ENCODE measurements around the gene CTSK. TPM values are rescaled to one million over a fixed set of nuclear protein-coding genes. Genes with fewer than 3 reads are reported as not detected.

CTSK gene
- total RNA-seq, 1 experiment from 2014 or later: 3.5 TPM

DNA sequence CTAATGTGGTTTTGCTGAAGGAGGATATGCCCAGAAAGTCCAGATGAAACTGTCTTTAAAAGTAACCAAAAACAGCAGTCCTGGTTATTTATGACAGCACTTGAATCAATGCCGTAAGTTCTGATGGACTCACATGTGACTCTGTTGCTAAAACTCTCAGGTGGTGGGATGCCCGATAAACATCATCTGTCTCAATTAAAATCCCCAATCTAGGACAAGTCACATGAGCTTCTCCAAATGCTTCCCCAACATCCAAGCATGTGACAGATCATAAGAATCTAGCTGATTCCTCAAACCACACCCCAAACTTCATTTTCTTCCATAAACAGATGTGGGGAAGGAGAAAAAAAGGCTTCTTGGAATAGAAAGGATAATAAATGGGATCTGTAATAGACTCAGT lies 786 bp upstream of the CTSK start:
- Histone ChIP-seq H3K4me2 (ENCODE audit: low read length) (no peak overlapping the region), H3K79me2 (ENCODE audit: insufficient read depth, low read length) (no peaks in the 10 kb centered on the region), H3K9me3 (ENCODE audit: control insufficient read depth in 1 of 2, insufficient read depth in 1 of 2, low read depth in 1 of 2, low read length in 2 of 2) (no peaks in the 10 kb centered on the region), H3K27ac (ENCODE audit: low read depth, low read length) (no peak overlapping the region), H3K36me3 (ENCODE audit: control insufficient read depth in 1 of 2, insufficient read depth in 2 of 2, low read length in 2 of 2) (peaks cover 13 to 15% of the 10 kb centered on the region in 2 experiments; a peak in 3 of 4 replicates), H2AFZ (ENCODE audit: low read depth, low read length, poor library complexity, severe bottlenecking) (no peak overlapping the region), H3K4me3 (replicated peaks in 1 of 2; ENCODE audit: low read depth in 1 of 2, low read length in 2 of 2) (no peak overlapping the region), H3K9ac (ENCODE audit: low read length) (no peak overlapping the region), H3K4me1 (ENCODE audit: control insufficient read depth in 1 of 2, insufficient read depth in 2 of 2, low read length in 2 of 2) (no peaks in the 10 kb centered on the region), H3K9me2 (ENCODE audit: insufficient read depth) (no peaks in the 10 kb centered on the region), H4K20me1 (ENCODE audit: insufficient read depth) (no peaks in the 10 kb centered on the region), H3K27me3 (ENCODE audit: insufficient read depth, low read length) (no peaks in the 10 kb centered on the region)
- ChIA-PET POLR2A (no interaction called here), CTCF (no interaction called here), RAD21 (ENCODE audit: low non-redundant PET in 1 of 2, low total read pairs in 2 of 2, uncharacterized antibody in 2 of 2, unreplicated experiment in 2 of 2) (no interaction called here)
- no TSS peak for BruUV-seq (replicated peaks)
- intact Hi-C loops (cut with micrococcal nuclease): no loop called here
- TF ChIP-seq, protein P1, sequence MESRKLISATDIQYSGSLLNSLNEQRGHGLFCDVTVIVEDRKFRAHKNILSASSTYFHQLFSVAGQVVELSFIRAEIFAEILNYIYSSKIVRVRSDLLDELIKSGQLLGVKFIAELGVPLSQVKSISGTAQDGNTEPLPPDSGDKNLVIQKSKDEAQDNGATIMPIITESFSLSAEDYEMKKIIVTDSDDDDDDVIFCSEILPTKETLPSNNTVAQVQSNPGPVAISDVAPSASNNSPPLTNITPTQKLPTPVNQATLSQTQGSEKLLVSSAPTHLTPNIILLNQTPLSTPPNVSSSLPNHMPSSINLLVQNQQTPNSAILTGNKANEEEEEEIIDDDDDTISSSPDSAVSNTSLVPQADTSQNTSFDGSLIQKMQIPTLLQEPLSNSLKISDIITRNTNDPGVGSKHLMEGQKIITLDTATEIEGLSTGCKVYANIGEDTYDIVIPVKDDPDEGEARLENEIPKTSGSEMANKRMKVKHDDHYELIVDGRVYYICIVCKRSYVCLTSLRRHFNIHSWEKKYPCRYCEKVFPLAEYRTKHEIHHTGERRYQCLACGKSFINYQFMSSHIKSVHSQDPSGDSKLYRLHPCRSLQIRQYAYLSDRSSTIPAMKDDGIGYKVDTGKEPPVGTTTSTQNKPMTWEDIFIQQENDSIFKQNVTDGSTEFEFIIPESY (IDR thresholded peaks at IDR 0.05; ENCODE audit: extremely low read depth, insufficient replicate concordance, low read length): no peak
- TF ChIP-seq POLR2AphosphoS5 (IDR thresholded peaks at IDR 0.05; ENCODE audit: low read depth, low read length): no peak
- TF ChIP-seq, protein P2, sequence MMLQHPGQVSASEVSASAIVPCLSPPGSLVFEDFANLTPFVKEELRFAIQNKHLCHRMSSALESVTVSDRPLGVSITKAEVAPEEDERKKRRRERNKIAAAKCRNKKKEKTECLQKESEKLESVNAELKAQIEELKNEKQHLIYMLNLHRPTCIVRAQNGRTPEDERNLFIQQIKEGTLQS (IDR thresholded peaks at IDR 0.05): no peak
- TF ChIP-seq CBX3 (IDR thresholded peaks at IDR 0.05; ENCODE audit: low read depth): no peak
- TF ChIP-seq EZH2 (IDR thresholded peaks at IDR 0.05): no peak
- no peak for TF ChIP-seq SRF (IDR thresholded peaks at IDR 0.05; ENCODE audit: low read depth)
- TF ChIP-seq SP1 (IDR thresholded peaks at IDR 0.05; ENCODE audit: low read depth): no peak
- TF ChIP-seq, protein P3, sequence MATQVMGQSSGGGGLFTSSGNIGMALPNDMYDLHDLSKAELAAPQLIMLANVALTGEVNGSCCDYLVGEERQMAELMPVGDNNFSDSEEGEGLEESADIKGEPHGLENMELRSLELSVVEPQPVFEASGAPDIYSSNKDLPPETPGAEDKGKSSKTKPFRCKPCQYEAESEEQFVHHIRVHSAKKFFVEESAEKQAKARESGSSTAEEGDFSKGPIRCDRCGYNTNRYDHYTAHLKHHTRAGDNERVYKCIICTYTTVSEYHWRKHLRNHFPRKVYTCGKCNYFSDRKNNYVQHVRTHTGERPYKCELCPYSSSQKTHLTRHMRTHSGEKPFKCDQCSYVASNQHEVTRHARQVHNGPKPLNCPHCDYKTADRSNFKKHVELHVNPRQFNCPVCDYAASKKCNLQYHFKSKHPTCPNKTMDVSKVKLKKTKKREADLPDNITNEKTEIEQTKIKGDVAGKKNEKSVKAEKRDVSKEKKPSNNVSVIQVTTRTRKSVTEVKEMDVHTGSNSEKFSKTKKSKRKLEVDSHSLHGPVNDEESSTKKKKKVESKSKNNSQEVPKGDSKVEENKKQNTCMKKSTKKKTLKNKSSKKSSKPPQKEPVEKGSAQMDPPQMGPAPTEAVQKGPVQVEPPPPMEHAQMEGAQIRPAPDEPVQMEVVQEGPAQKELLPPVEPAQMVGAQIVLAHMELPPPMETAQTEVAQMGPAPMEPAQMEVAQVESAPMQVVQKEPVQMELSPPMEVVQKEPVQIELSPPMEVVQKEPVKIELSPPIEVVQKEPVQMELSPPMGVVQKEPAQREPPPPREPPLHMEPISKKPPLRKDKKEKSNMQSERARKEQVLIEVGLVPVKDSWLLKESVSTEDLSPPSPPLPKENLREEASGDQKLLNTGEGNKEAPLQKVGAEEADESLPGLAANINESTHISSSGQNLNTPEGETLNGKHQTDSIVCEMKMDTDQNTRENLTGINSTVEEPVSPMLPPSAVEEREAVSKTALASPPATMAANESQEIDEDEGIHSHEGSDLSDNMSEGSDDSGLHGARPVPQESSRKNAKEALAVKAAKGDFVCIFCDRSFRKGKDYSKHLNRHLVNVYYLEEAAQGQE (IDR thresholded peaks at IDR 0.05; ENCODE audit: low read depth): no peak
- no peak for TF ChIP-seq EZH2phosphoT487 (IDR thresholded peaks at IDR 0.05; ENCODE audit: borderline replicate concordance)
- TF ChIP-seq SIN3A (IDR thresholded peaks at IDR 0.05; ENCODE audit: low read depth): no peak
- TF ChIP-seq FOSL1 (IDR thresholded peaks at IDR 0.05; ENCODE audit: low read depth): no peak
- TF ChIP-seq ELF1 (IDR thresholded peaks at IDR 0.05; ENCODE audit: borderline replicate concordance, low read depth): no peak
- TF ChIP-seq, protein P4, sequence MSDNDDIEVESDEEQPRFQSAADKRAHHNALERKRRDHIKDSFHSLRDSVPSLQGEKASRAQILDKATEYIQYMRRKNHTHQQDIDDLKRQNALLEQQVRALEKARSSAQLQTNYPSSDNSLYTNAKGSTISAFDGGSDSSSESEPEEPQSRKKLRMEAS (IDR thresholded peaks at IDR 0.05): no peak
- TF ChIP-seq ZNF274 (IDR thresholded peaks at IDR 0.05; ENCODE audit: low read depth, low read length): no peak
- TF ChIP-seq EGR1 (IDR thresholded peaks at IDR 0.05; ENCODE audit: low read depth): no peak
- TF ChIP-seq YY1 (IDR thresholded peaks at IDR 0.05; ENCODE audit: extremely low read depth, insufficient replicate concordance, low read depth, low read length): no peak
- no peak for TF ChIP-seq JUND (IDR thresholded peaks at IDR 0.05)
- ATAC-seq (no peak), DNase-seq (ENCODE audit: low read depth, low spot score) (no peak)
